Frontal cortex (tissue), 4 donors: ENCODE results near the gene PEPD. TPM values are rescaled to one million over a fixed set of nuclear protein-coding genes. Genes with fewer than 3 reads are reported as not detected.

Experiments
- DNase-seq, 2 donors: peaks; one replicate each; pipeline ENCODE4 v3.0.0; 2012; ENCODE audit warnings: low spot score in 2 of 2
- FAIRE-seq: peaks from 2 replicates; lab custom pipeline; 2012; peaks lifted over from hg19 to GRCh38; lab: Jason Lieb, UNC
- total RNA-seq: library from RNA; depleted of rRNA; stranded (reverse); fragments of >200 nt; gene quantifications from one replicate; pipeline ENCODE4 v1.2.3, GENCODE V29; 2014
- donor health status: control.
- donor health status: control.
- donor health status: control.

PEPD gene
- total RNA-seq, 1 donor from 2014 or later, result 28.1 TPM

GRCh38 chr19:33404506-33405253, 116.9 kb downstream of the PEPD start:
- DNase-seq (peak in 1 of 2 donors; percentile 19), FAIRE-seq (no peak)

- FAIRE-seq, result no peak
- DNase-seq, result no peak
Observed at GRCh38 chr19:33403973-33404304, 117.7 kb downstream of the PEPD start.

- FAIRE-seq, result no peak
- peak in 1 of 2 donors; percentile 11 for DNase-seq
Observed at GRCh38 chr19:33403221-33403972, 118.2 kb downstream of the PEPD start.

GRCh38 chr19:33402421-33403220, 119.0 kb downstream of the PEPD start:
- DNase-seq (peak in 1 of 2 donors; percentile 27), FAIRE-seq (no peak)

- FAIRE-seq (no peak), DNase-seq (peak in 1 of 2 donors; percentile 34)
Observed at GRCh38 chr19:33401683-33402420, 119.7 kb downstream of the PEPD start.

GRCh38 chr19:33400856-33401682, 120.5 kb downstream of the PEPD start:
- FAIRE-seq, result no peak
- peak in 1 of 2 donors; percentile 16 for DNase-seq

- FAIRE-seq (no peak), DNase-seq (peak in 1 of 2 donors; percentile 20)
Observed at GRCh38 chr19:33399745-33400681, 121.6 kb downstream of the PEPD start.

GRCh38 chr19:33399081-33399744, 122.4 kb downstream of the PEPD start:
- FAIRE-seq (no peak), DNase-seq (no peak)

GRCh38 chr19:33398361-33399060, 123.1 kb downstream of the PEPD start:
- peak in 1 of 2 donors; percentile 3 for DNase-seq
- no peak for FAIRE-seq

- FAIRE-seq (no peak), DNase-seq (peak in 1 of 2 donors; percentile 18)
Observed at GRCh38 chr19:33397536-33398360, 123.8 kb downstream of the PEPD start.

GRCh38 chr19:33396701-33397535, 124.7 kb downstream of the PEPD start:
- DNase-seq (peak in 1 of 2 donors; percentile 31), FAIRE-seq (no peak)

- DNase-seq (peak in 1 of 2 donors; percentile 61), FAIRE-seq (no peak)
Observed at GRCh38 chr19:33395561-33396550, 125.7 kb downstream of the PEPD start.

- DNase-seq (peak in 1 of 2 donors; percentile 15), FAIRE-seq (no peak)
Observed at GRCh38 chr19:33394723-33395560, 126.6 kb downstream of the PEPD start.
